Coronary artery (tissue), 2 donors: ENCODE measurements around the gene CLCN6.

Experiments used
- DNase-seq: peaks from one replicate; pipeline ENCODE4 v3.0.0-alpha.2; 2017; ENCODE audit warnings: low spot score
- H3K27ac ChIP-seq, 2 donors: fragments of 200-600 bp; sonication (generic); one replicate each; pipeline ENCODE4 v1.5.1; 2016 to 2019
- H3K4me3 ChIP-seq: fragments of 200-600 bp; sonication (generic); 2 replicates; pipeline ENCODE4 v1.5.1; 2016; ENCODE audit warnings: mild to moderate bottlenecking, moderate library complexity
- CTCF ChIP-seq: fragments of 200-600 bp; sonication (generic); IDR thresholded peaks from one replicate; pipeline ENCODE4 v1.5.1; 2019; ENCODE audit warnings: antibody characterized with exemption

CLCN6 gene

GRCh38 chr1:11831945-11832725 is 26.1 kb downstream of the CLCN6 start:
- no peak for TF ChIP-seq CTCF
- no peak overlapping the region for H3K4me3 ChIP-seq
- no peak overlapping the region for H3K27ac ChIP-seq
- DNase-seq = no peak

GRCh38 chr1:11833497-11833896 is 27.5 kb downstream of the CLCN6 start:
- no peak for DNase-seq
- Histone ChIP-seq H3K4me3 (no peak overlapping the region), H3K27ac (no peak overlapping the region)
- no peak for TF ChIP-seq CTCF

- no peak overlapping the region for H3K27ac ChIP-seq
These were observed 27.9 kb downstream of the CLCN6 start for GRCh38 chr1:11833900-11834299.

GRCh38 chr1:11835441-11836225 is 29.6 kb downstream of the CLCN6 start:
- TF ChIP-seq CTCF = no peak
- Histone ChIP-seq H3K4me3 (no peak overlapping the region), H3K27ac (no peak overlapping the region)
- no peak for DNase-seq

More at GRCh38 chr1:11833900-11834299, 27.9 kb downstream of the CLCN6 start:
- no peak overlapping the region for H3K4me3 ChIP-seq
- no peak for DNase-seq
- no peak for TF ChIP-seq CTCF

GRCh38 chr1:11836955-11837766 is 31.2 kb downstream of the CLCN6 start:
- Histone ChIP-seq H3K4me3 (no peak overlapping the region), H3K27ac (no peak overlapping the region)
- TF ChIP-seq CTCF = no peak
- DNase-seq = no peak

GRCh38 chr1:11837767-11838348 is 31.9 kb downstream of the CLCN6 start:
- TF ChIP-seq CTCF = no peak
- no peak overlapping the region for H3K27ac ChIP-seq
- DNase-seq = no peak
- H3K4me3 ChIP-seq = no peak overlapping the region
